GM13976 (cell line): ENCODE results near the gene SDHD.

Experiments
- DNase-seq: peaks from one replicate; pipeline ENCODE4 v3.0.0; 2012; ENCODE audit warnings: low spot score
- in situ Hi-C: fragments of 300-500 bp; cut with MboI; formaldehyde crosslinking; loops from one replicate; pipeline ENCODE4 v1.12.0; 2022; ENCODE audit warnings: low sequenced_read_pairs, mixed read lengths, inconsistent platforms; ENCODE audit not compliant: unreplicated experiment
- TF ChIP-seq, protein P1 (sequence below): IDR thresholded peaks from 2 replicates; pipeline ENCODE4 v1.5.1; 2012; ENCODE audit warnings: borderline replicate concordance, mild to moderate bottlenecking; ENCODE audit not compliant: insufficient read depth; ENCODE audit errors: extremely low read depth, missing control alignments, control extremely low read depth

Gene SDHD

DNA sequence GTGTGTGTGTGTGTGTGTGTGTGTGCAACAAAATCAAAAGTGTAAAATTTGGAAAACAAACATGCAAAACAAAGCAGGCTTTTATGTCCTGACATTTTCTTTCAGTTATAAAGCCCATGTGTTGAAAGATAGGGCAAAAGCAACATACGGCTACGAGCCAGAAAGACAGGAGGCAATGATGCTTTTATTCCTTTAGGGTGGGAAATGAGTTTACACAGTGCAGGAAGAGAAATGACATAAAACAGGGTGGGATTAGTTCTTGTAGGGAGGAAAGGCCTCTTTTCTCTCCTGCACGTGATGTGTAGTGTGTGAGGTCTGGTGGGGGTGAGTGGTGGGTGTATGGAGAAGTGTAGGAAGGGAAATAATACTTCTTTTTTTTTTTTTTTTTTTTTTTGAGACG is 47.8 kb downstream of the SDHD start:
- TF ChIP-seq, protein P1, sequence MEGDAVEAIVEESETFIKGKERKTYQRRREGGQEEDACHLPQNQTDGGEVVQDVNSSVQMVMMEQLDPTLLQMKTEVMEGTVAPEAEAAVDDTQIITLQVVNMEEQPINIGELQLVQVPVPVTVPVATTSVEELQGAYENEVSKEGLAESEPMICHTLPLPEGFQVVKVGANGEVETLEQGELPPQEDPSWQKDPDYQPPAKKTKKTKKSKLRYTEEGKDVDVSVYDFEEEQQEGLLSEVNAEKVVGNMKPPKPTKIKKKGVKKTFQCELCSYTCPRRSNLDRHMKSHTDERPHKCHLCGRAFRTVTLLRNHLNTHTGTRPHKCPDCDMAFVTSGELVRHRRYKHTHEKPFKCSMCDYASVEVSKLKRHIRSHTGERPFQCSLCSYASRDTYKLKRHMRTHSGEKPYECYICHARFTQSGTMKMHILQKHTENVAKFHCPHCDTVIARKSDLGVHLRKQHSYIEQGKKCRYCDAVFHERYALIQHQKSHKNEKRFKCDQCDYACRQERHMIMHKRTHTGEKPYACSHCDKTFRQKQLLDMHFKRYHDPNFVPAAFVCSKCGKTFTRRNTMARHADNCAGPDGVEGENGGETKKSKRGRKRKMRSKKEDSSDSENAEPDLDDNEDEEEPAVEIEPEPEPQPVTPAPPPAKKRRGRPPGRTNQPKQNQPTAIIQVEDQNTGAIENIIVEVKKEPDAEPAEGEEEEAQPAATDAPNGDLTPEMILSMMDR: no peak
- no peak for DNase-seq
- in situ Hi-C loops: no loop called here

DNA sequence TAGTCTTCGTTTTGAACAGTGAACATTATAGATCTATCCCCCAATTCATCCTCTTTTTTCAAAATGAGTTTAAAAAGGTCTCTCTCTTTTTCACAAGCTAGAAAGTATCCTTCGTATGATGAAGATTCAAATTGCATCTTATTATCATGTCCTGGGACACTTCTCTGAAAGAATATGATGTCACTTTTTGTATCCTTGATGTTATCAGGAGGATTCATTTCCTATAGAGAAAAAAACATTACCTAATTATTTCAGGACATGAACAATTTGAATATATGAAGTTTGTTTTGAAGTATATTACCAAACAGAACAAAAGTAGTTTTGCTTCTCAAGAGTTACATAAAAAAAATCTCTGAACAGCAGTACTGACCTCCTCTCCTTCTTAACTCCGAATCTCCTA is 56.9 kb downstream of the SDHD start:
- in situ Hi-C loops: no loop called here
- DNase-seq: no peak
- TF ChIP-seq, protein P1: no peak
